Measurements from ENCODE around the gene R3HDM2. TPM values are rescaled to one million over a fixed set of nuclear protein-coding genes. Genes with fewer than 3 reads are reported as not detected.
"Not testable (repeated sequence)": the region's sequence is repeated elsewhere in the genome, so short reads cannot be mapped to it uniquely, and the experiment has no call there.

Gene R3HDM2
- total RNA-seq, 1 donor from 2014 or later, result 86.8 TPM

GRCh38 chr12:57428965-57429364, 1.9 kb downstream of the R3HDM2 start:
- Mint-ChIP-seq H3K9me3 (ENCODE audit: low read depth) (no peaks in the 10 kb centered on the region), H3K27ac (peak overlapping the region; percentile 94), H3K4me1 (ENCODE audit: low read depth) (peaks cover 20% of the 10 kb centered on the region), H3K36me3 (ENCODE audit: insufficient read depth) (peaks cover 6% of the 10 kb centered on the region), H3K4me3 (ENCODE audit: low read depth) (peak overlapping the region; percentile 68), H3K27me3 (no peaks in the 10 kb centered on the region)
- no peak for DNase-seq (ENCODE audit: low spot score, unreplicated experiment)
- no peak for TF ChIP-seq CTCF (IDR thresholded peaks at IDR 0.05; ENCODE audit: unreplicated experiment)

GRCh38 chr12:57426948-57427347, 3.9 kb downstream of the R3HDM2 start:
- Mint-ChIP-seq H3K4me1 (ENCODE audit: low read depth) (peaks cover 18% of the 10 kb centered on the region), H3K36me3 (ENCODE audit: insufficient read depth) (peaks cover 14% of the 10 kb centered on the region), H3K27ac (peak overlapping the region; percentile 80)
- not testable (repeated sequence) for H3K27me3 Mint-ChIP-seq; H3K9me3 Mint-ChIP-seq (ENCODE audit: low read depth); DNase-seq (ENCODE audit: low spot score, unreplicated experiment); H3K4me3 Mint-ChIP-seq (ENCODE audit: low read depth)

- peaks cover 13% of the 10 kb centered on the region for H3K36me3 Mint-ChIP-seq (ENCODE audit: insufficient read depth)
- no peaks in the 10 kb centered on the region for H3K27me3 Mint-ChIP-seq
- no peaks in the 10 kb centered on the region for H3K9me3 Mint-ChIP-seq (ENCODE audit: low read depth)
- peak overlapping the region; percentile 34 for H3K27ac Mint-ChIP-seq
- no peak for DNase-seq (ENCODE audit: low spot score, unreplicated experiment)
- H3K4me3 Mint-ChIP-seq (ENCODE audit: low read depth), result no peak overlapping the region
- TF ChIP-seq CTCF (IDR thresholded peaks at IDR 0.05; ENCODE audit: unreplicated experiment), result no peak
- H3K4me1 Mint-ChIP-seq (ENCODE audit: low read depth), result peaks cover 4% of the 10 kb centered on the region
These were observed 10.4 kb downstream of the R3HDM2 start for GRCh38 chr12:57420482-57420881.

- DNase-seq (ENCODE audit: low spot score, unreplicated experiment), result no peak
- no peak for TF ChIP-seq CTCF (IDR thresholded peaks at IDR 0.05; ENCODE audit: unreplicated experiment)
- Mint-ChIP-seq H3K27ac (no peak overlapping the region), H3K36me3 (ENCODE audit: insufficient read depth) (peaks cover 12% of the 10 kb centered on the region), H3K9me3 (ENCODE audit: low read depth) (no peaks in the 10 kb centered on the region), H3K4me1 (ENCODE audit: low read depth) (peaks cover 7% of the 10 kb centered on the region), H3K27me3 (no peaks in the 10 kb centered on the region), H3K4me3 (ENCODE audit: low read depth) (no peak overlapping the region)
These were observed 11.3 kb downstream of the R3HDM2 start for GRCh38 chr12:57419495-57419894.

GRCh38 chr12:57418255-57418654, 12.6 kb downstream of the R3HDM2 start:
- H3K27ac Mint-ChIP-seq, result no peak overlapping the region

More at GRCh38 chr12:57418255-57418654, 12.6 kb downstream of the R3HDM2 start:
- no peak for TF ChIP-seq CTCF (IDR thresholded peaks at IDR 0.05; ENCODE audit: unreplicated experiment)
- H3K4me1 Mint-ChIP-seq (ENCODE audit: low read depth), result peaks cover 7% of the 10 kb centered on the region
- H3K27me3 Mint-ChIP-seq, result no peaks in the 10 kb centered on the region
- peaks cover 10% of the 10 kb centered on the region for H3K36me3 Mint-ChIP-seq (ENCODE audit: insufficient read depth)
- no peak overlapping the region for H3K4me3 Mint-ChIP-seq (ENCODE audit: low read depth)
- DNase-seq (ENCODE audit: low spot score, unreplicated experiment), result no peak
- H3K9me3 Mint-ChIP-seq (ENCODE audit: low read depth), result no peaks in the 10 kb centered on the region

Measured in progenitor cell of endocrine pancreas (in vitro differentiated cells).